Posterior cingulate gyrus (tissue), 11 donors: Measurements from ENCODE around the gene EDARADD.

Experiments used
- DNase-seq, 10 donors: peaks; one replicate each; pipeline versions ENCODE4 v3.0.0 to v3.0.0-alpha.2; 2020 to 2021; ENCODE audit warnings: mixed read lengths in 3 of 10
- intact Hi-C: fragments of 100-400 bp; cut with DNase I; formaldehyde crosslinking; loops from one replicate; pipeline ENCODE4 v1.15.1; 2023

Gene EDARADD

DNA sequence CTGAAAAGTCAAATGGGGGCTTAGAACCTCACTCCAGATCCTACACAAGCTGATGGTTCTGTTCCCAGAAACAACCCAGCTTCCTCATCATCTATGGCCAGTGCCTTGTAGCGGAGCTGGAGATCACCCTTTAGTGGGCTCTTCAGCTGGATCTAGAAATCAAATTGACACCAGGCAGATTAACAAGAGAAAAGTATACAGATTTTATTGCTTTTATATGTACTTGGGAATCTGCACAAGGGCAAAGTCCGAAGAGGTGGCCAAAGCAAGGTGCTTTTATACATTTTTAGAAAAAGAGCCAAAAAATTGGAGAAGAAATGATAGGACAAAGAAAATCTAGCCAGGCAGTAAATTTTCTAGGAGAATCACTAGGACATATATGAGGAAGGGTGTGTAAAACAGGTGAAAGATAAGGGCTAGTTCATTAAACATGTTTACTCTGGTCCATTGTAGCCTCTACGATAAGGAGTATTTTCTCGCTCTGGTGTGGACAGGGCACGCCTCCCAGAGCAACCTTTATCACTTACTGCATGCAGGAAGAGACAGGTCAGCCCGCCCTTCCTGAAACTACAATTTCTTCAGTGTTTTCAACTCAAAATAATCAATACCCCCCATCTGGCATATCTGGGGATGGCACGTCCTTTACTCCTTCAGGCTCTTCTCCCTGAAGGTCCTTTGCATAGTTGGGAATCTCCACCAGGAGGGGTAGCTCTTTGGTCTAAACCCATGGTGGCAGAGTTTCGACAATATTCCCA, 115.7 kb downstream of the EDARADD start:
- intact Hi-C loops: no loop called here
- DNase-seq: no peak

DNA sequence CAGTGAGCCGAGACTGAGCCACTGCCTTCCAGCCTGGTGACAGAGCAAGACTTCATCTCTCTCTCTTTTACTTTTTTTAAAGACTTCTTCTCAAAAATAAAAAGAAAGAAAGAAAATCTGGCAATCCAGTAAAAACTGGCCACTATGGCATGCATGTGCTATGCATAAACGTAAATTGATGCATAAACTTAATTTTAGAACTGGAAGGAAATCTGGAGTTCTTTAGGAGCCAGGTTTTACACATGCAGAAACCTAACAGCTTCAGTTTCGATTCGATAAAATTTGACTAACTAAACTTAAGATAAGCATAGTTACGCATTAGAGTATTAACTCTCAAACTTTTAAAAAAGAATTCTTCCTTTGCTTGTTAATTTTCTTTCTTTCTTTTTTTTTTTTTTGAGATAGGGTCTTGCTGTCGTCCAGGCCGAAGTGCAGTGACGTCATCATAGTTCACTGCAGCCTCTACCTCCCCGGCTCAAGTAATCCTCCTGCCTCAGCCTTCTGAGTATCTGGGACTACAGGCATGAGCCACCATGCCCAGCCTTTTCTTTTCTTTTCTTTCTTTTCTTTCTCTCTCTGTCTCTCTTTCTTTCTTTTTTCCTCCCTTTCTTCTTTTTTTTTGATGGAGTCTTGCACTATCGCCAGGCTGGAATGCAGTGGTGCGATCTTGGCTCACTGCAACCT, 117.8 kb downstream of the EDARADD start:
- DNase-seq: no peak
- intact Hi-C loops: no loop called here

- no peak for DNase-seq
- intact Hi-C loops: no loop called here
Observed at GRCh38 chr1:236514703-236515442, 120.8 kb downstream of the EDARADD start.

GRCh38 chr1:236515443-236515958, 121.4 kb downstream of the EDARADD start:
- DNase-seq: no peak
- intact Hi-C loops: no loop called here

GRCh38 chr1:236516929-236517704, 123.0 kb downstream of the EDARADD start:
- intact Hi-C loops: no loop called here
- no peak for DNase-seq

- DNase-seq: no peak
- intact Hi-C loops: no loop called here
Observed at GRCh38 chr1:236518322-236518721, 124.2 kb downstream of the EDARADD start.

DNA sequence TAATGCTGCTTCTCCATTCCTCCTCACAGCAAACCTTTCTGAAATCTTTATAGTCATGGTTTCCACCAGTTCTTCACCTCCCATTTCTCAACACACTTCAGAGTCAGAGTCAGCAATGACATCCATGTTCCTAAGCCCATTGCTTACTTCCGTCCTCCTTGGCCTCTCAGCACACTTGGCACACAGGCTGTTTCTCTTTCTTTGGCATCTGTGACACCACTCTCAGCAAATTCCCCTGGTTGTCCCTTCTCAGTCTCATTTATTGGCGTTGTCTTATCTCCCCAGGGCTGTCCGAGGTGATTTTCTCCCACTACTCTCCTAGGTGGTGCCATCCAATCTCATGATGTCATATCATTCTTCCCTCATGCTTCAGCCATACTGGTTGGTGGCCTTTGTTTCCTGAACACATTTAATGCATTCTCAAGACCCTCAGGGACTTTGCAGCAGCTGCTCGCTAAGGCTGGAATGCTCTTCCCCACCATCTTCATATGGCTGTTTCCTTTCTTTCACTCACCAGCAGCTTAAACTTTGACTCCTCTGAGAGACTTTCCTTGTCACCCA, 126.4 kb downstream of the EDARADD start:
- no peak for DNase-seq
- intact Hi-C loops: no loop called here

DNA sequence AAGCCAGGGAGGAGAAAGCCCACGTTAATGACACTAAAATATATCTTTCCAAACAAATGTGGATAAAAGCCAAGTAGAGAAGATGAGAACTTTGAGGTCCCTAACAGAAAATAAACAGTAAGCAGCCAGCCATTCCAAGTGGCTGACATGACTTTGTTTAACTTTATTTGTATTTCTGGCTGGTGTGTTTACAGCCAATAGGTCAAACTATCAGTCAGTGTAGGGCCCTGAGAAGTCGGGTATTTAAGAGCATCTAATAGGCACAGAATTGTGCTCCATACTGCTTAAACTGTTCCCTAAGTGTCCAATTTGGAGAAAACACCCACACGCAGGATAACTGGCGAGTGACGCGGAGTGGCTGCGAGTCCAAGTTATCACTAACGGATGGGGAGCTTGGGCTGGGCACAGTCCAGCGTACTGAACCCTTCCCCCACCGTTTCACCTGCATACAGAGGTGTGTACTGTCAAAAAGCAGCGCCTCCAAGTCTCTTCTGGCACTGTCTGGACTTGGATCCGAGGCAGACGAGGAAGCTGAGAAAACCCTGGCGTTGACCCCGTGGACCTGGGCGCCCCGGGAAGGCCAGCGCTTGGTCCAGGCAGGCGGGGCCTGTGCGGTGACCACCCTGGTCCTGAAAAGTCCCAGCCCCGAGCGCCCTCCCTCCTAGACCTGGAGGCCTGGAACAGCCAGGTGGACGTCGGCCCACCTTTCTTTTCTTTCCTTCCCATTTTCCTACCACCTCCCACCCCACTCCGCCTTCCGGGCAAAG, 129.0 kb downstream of the EDARADD start:
- DNase-seq: peak in 3 of 10 donors; percentile 10 to 24 (median 11)
- intact Hi-C loops: no loop called here

DNA sequence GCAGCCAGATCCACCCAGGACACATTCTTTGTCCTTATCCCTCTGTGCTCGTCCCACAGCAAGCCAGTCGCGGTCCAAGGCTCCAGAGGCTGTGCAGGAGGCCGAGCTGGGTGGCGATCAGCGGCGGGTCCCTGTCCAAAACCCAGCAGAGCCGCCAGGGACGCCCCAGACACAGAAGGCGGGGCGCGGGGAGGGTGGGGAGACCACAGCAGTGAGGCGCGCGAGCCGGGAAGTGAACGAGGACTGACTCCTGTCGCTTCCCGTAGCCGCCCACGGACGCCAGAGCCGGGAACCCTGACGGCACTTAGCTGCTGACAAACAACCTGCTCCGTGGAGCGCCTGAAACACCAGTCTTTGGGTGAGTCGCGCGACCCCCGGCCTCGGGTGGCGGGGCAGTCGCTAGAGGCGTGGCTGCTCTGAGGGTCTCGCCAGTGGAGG, 129.6 kb downstream of the EDARADD start, which contains the start of gene LGALS8:
Gene LGALS8 (plus strand): TSS at position 279 of the 438 bp plus-strand sequence. CDS start 2,089 bp downstream, outside the sequence.
- peak; percentile 79 to 98 (median 88) for DNase-seq
- intact Hi-C loops: no loop called here

DNA sequence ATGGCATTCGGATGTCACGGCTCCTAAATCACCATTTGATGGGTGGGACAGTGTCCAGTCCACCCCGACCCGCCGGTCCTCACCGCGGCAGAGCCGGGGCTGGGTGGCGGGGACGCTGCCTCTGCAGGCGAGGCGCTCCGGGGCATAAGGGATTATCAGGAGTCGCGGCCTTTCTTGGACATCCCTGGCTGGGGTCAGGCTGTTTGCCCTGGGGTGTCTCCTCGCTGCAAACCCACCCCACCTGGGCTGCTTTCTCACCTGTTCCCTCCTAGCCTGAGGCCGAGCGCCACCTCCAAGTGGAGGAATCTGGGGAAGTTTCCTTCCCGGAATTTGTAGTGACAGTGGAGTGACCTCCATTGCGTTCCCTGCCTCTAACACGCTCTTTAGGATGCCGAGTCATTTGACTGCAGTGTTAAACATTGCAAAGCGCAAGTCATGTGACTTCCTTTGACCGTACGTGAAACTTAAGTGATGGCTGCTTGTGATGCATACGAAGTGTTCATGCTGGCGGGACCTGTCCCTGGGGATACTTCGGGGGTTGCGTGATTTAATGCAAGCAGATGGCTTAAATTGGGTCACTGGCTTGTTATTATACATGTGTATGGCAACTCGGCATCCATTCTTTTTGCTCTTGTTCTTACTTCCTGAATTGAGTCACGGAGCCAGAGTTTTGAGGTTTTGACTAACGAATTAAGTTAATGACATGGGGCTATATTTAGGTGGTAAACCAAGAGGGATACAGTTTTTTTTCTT, 130.2 kb downstream of the EDARADD start:
- peak in 5 of 10 donors; percentile 11 to 28 (median 24) for DNase-seq
- intact Hi-C loops: no loop called here

DNA sequence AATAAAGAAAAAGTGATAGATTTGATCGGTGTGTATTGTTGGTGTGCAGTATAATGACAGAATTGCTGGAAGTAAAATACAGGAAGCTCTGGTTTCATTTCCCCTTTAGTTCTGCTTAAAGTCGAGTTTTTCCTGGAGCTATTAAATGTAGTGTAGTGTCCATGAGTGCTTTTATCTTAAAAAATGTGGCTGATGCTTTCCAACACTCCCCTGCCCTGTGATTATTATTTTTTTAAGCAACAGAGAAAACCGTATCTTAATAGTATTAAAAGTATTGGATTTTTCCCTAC, 130.8 kb downstream of the EDARADD start:
- intact Hi-C loops: no loop called here

DNA sequence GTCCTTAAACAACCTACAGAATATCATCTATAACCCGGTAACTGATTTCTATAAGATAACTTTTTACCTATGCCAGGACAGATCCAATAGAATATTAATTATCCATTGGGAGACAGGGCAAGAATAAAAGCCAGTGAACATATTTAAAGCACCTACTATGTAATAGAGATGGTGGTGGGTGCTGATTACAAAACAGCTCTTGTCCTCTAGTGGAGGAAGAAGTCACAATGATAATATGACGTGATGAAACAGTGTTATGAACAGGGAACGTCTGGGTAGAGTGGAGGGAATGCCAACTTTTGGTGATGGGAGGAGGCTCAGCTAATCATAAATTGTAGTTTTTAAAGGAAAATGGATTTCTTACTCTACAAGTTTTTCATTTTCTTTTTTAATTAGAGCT, 132.0 kb downstream of the EDARADD start:
- intact Hi-C loops: no loop called here
- DNase-seq: no peak

More for the DNA sequence above, 130.8 kb downstream of the EDARADD start:
- DNase-seq: no peak

DNA sequence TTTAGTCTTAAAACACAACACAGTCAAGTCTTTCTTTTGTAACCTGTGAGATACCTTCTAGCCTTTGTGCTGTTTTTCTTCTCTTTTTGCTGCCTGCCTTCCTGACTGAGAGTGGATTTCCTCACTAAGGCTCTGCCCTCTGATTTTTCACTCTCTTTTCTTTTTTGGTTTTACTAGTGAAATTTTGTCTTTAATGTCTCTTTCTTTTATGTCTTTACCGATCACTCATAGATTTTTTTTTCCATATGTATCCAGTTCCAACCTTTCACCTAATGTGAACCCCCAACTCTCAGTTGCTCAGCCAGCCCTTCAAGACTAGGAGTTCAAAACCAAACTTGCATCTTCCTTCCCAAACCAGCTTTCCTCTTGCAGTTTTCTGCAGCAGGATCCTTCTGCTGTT, 136.2 kb downstream of the EDARADD start:
- no peak for DNase-seq
- intact Hi-C loops: no loop called here

DNA sequence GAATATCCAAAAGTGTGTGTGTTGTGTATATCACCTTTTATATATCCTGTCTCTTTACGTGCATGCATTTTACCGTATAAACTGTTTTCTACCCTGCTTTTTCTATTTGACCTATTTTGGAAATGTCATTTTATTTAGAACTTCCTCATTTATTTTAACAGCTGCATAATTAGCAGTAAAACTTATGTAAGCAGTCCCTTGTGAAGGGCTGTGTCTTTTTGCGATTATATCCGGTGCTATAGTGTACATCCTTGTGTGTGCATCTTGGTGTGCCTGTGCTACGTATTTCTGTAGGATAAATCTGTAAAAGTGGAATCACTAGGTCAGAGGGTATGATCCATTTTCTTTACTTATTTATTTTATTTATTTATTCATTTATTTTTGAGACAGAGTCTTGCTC, 136.9 kb downstream of the EDARADD start:
- no peak for DNase-seq
- intact Hi-C loops: no loop called here

GRCh38 chr1:236532850-236533249, 138.8 kb downstream of the EDARADD start:
- no peak for DNase-seq
- intact Hi-C loops: no loop called here

GRCh38 chr1:236534151-236534651, 140.1 kb downstream of the EDARADD start:
- no peak for DNase-seq
- intact Hi-C loops: no loop called here
